Activated naive CD4-positive, alpha-beta T cell treated with anti-CD3 and anti-CD28 coated beads, Interleukin-2, amount 10 ng/mL, durations not matched to agents 7 days and 5 days (primary cell): ENCODE data around the gene KRTAP16-1.

Experiments
- CTCF ChIA-PET: fragments of 350-600 bp; sonication (Branson Sonifier 250); formaldehyde crosslinking; loops from one replicate; lab custom pipeline; 2021; ENCODE audit warnings: antibody characterized with exemption; lab: Charles Lee
- DNase-seq: peaks from one replicate; pipeline ENCODE4 v3.0.0-alpha.2; 2020
- H3K27ac Mint-ChIP-seq: one replicate; pipeline ENCODE4 v1.8.0; 2021; ENCODE audit warnings: mild to moderate bottlenecking, moderate library complexity, mixed read lengths
- H3K27me3 Mint-ChIP-seq: one replicate; pipeline ENCODE4 v1.8.0; 2021; ENCODE audit warnings: mild to moderate bottlenecking, mixed read lengths
- H3K36me3 Mint-ChIP-seq: one replicate; pipeline ENCODE4 v1.8.0; 2021; ENCODE audit warnings: mixed read lengths
- H3K4me1 Mint-ChIP-seq: one replicate; pipeline ENCODE4 v1.8.0; 2021; ENCODE audit warnings: mixed read lengths
- H3K4me3 Mint-ChIP-seq: one replicate; pipeline ENCODE4 v1.8.0; 2021; ENCODE audit warnings: mild to moderate bottlenecking, moderate library complexity, mixed read lengths
- H3K9me3 Mint-ChIP-seq: one replicate; pipeline ENCODE4 v1.8.0; 2021; ENCODE audit warnings: mixed read lengths

Gene KRTAP16-1

DNA sequence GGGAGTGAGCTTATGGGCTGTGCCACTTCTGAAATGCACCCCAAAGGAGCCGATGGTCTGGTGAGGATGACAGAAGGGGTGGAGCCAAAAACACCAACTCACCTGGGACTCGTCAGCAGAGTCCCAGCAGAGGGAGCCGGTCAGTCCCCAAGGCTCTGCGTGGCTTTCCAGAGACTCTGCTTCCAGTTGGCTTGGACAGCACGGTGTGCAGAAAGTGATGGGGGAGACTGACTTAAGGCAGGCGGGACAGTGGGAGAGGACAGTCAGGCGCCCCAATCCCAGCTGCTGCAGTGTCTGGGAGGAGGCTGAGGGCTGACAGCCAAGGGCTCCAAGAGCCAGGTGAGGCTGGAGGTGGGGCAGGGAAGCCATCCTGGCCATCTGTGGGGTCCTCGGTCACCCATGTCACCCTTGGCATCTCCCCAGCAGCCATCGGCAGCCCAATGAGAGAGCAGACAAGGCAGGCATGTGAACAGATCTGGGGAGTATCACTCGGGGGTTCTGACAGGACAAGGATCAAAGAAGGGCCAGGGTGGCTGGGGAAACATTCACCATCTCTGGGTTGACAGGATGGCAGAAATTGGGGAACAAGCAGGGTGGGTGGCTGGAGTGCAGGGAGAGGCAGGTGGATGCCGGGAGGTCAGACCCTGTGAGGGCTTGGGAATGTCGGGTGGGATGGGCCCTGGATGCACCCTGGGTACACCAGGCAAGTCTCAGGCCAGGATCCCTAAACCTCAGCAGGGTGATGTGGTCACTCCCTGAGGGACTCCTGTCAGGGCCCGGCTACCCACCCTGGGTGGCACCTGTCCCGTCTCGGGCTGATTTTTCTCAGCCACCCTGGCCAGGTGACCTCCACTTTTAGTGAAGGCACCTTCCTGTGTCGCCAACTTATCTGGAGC is 15.3 kb upstream of the KRTAP16-1 start:
- CTCF ChIA-PET, result interaction anchor here (0.6 to 1.8 kb wide), 2 partner anchors 9 to 171 kb away, joined by 3 to 5 read pairs; no protein-coding TSS in a partner anchor
- DNase-seq, result no peak
- Mint-ChIP-seq H3K4me1 (peaks cover 36% of the 10 kb centered on the region), H3K27me3 (no peaks in the 10 kb centered on the region), H3K4me3 (no peak overlapping the region), H3K36me3 (no peaks in the 10 kb centered on the region), H3K9me3 (peaks cover 7% of the 10 kb centered on the region), H3K27ac (peak overlapping the region; percentile 25)

DNA sequence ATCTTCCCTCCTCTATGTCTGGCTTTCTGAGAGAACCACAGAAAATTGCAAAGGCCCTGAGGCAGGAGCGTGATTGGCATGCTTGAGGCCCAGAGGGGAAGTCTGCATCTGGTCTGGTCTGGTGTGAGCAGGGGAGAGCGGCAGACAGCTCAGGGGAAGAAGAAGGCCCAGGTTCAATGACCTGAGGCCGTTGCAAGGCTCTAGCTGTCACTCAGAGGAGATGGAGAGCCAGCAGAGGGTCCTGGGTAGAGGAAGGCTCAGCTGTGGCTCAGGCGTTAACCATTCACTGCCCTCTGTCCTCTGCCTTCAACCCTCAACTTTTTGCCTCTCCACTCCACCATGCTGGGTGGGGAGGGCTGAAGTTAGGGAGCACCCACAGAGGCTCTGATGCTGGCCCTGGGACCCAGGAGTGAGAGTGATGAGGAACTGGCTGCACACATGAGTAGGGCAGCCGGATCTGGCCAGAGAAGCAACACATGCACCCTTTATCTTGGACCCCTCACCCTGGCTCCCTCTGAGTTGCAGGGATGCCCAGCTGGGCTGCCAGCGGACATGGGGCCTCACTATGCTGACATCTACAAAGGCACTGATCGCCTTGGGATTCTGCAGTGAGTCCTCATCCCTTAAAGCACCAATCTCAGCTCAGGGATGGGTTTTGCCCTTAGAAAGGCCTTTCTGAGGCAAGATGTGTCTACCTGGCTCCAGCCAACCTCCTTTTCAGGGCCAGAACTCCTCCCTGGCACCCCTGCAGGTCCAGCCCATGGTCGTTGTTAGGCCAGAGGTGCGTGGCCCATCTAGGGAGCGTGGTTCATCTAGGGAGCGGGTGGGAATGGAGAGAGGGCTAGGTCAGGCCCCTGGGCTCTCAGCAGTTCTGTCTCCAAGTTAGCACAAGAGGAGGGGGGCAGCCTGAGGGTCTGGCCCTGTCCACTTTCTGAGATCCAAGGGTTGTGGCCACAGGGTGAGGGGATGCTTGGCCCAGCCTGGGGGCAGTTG is 14.1 kb upstream of the KRTAP16-1 start:
- no peaks in the 10 kb centered on the region for H3K36me3 Mint-ChIP-seq
- CTCF ChIA-PET, result interaction anchor here (0.6 to 2.4 kb wide), 15 partner anchors 8 to 467 kb away, joined by 3 to 13 read pairs (median 4); partner anchors contain the start of gene KRTAP16-1
- no peak overlapping the region for H3K4me3 Mint-ChIP-seq
- H3K27me3 Mint-ChIP-seq, result no peaks in the 10 kb centered on the region
- H3K27ac Mint-ChIP-seq, result peak overlapping the region; percentile 61
- peaks cover 9% of the 10 kb centered on the region for H3K9me3 Mint-ChIP-seq
- H3K4me1 Mint-ChIP-seq, result peaks cover 34% of the 10 kb centered on the region
- no peak for DNase-seq

DNA sequence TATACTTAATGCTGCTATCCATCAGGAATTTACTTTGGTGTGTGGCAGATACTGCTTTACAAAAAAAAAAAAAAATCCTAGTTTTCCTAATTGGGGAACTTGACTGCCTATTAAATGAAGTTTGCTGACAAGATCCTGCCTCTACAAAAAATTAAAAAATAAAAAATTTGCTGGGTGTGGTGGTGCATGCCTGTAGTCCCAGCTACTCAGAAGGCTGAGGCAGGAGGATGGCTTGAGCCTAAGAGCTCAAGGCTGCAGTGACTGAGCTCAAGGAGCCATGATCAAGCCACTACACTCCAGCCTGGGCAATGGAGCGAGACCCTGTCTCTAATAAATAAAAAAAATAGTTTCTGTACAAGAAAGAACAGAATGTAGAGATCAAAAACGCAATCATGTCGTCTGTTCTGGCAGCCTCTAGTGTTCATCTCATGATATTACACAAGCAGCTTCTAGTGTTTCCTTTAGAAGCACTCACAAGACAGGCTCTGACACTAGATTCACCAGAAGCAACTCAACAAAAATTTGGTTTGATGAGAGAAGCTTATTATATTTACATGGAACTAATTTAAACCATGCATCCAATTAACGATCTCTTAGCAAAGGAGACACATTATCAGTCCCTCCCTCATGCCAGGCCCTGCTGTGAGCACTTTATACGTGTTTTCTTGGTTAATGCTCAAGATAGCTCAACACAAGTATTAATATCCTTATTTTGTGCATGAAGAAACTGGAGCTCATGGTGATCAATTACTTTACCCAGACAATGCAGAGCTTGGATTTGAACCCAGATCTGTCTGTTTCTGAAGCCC is 13.2 kb upstream of the KRTAP16-1 start:
- peaks cover 9% of the 10 kb centered on the region for H3K9me3 Mint-ChIP-seq
- peak overlapping the region; percentile 50 for H3K27ac Mint-ChIP-seq
- no peaks in the 10 kb centered on the region for H3K27me3 Mint-ChIP-seq
- peaks cover 29% of the 10 kb centered on the region for H3K4me1 Mint-ChIP-seq
- no peak overlapping the region for H3K4me3 Mint-ChIP-seq
- H3K36me3 Mint-ChIP-seq, result no peaks in the 10 kb centered on the region
- DNase-seq, result no peak
- CTCF ChIA-PET, result interaction anchor here (0.6 to 2.4 kb wide), 15 partner anchors 8 to 466 kb away, joined by 3 to 13 read pairs (median 4); partner anchors contain the start of gene KRTAP16-1

DNA sequence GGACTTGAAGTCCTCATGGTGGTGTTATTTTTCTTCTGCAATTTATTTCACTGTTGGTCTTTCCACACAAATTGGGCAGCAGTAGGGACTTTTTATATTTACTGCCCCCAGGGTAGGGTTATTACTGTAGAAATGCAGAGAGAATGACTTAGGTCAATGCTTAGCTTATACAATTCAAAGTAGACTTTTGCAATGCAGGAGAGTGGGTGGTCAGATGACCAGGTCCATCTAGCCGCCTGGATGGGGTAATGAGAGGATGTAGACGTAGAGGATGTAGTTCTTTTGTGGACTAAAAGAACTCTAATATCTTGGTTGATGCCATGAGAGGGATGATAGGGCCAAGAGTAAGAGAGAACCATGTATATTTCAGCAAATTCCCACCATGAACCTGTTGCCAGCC is 9.1 kb upstream of the KRTAP16-1 start:
- CTCF ChIA-PET, result no interaction called here
- H3K36me3 Mint-ChIP-seq, result no peaks in the 10 kb centered on the region
- H3K27me3 Mint-ChIP-seq, result peaks cover 23% of the 10 kb centered on the region
- H3K9me3 Mint-ChIP-seq, result peaks cover 9% of the 10 kb centered on the region
- DNase-seq, result no peak
- no peak overlapping the region for H3K4me3 Mint-ChIP-seq
- peaks cover 7% of the 10 kb centered on the region for H3K4me1 Mint-ChIP-seq
- H3K27ac Mint-ChIP-seq, result no peak overlapping the region

DNA sequence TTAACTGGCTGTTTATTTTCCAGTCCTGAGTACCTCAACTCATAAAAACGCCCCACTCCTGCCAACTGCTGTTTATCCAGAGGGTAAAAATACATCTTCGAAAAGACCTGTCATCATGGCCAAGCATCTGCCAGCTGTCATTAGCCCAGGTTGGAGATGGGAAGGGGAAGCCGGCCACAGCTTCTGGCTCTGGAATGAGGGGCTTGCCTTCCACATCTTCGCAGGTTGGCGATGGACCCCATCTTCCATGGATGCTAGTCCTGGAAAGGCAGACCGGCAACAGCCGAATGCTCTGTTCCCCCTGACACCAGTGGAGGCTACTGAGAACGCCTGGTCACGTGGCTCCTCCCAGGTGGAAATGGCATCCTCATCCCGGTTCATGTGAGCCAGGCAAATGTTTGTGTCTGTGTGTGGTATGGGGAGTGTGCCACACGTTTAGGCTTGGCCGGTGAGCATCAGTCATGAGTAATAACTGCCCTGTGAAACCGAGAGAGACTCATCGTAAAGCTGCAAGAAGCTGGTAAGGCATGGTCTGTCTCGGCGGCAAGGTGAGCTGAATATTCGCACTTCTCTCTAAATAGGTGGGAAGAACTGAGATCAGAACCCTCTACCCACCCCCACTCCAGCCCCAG is 6.8 kb upstream of the KRTAP16-1 start:
- H3K9me3 Mint-ChIP-seq, result peaks cover 13% of the 10 kb centered on the region
- H3K36me3 Mint-ChIP-seq, result no peaks in the 10 kb centered on the region
- H3K27me3 Mint-ChIP-seq, result peaks cover 27% of the 10 kb centered on the region
- CTCF ChIA-PET, result no interaction called here
- H3K27ac Mint-ChIP-seq, result no peak overlapping the region
- no peak overlapping the region for H3K4me3 Mint-ChIP-seq
- no peak for DNase-seq
- H3K4me1 Mint-ChIP-seq, result peaks cover 9% of the 10 kb centered on the region

DNA sequence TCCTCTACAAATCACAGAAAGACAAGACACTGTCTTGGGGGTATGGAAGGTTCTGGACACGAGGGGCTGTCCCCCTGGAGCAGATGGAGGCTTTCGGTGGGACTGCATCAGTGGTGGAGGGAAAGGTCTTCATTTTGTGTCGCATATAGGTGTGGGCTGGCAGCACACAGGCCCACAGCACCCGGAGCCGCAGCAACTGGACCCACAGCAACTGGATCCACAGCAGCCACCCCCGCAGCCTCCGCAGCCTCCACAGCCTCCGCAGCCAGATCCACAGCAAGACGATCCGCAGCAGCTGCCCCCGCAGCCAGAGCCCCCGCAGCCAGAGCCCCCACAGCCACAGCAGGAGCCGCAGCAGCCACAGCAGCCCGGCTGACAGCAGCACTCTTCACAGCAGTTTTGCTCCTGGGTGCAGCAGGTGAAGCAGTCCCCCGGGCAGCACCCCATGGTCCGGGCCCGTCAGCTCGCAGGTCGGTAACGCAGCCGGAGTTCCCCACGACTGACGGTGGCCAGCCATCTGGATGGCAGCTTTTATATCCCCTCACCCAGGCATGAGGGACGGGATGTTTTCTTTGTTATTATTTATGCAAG is 6.2 kb upstream of the KRTAP16-1 start, which contains the start of gene KRTAP17-1:
Gene KRTAP17-1, minus strand, starts transcription at position 507 of the 591 bp plus-strand sequence. Its CDS starts 60 bp downstream, at position 447.
- Mint-ChIP-seq H3K9me3 (peaks cover 13% of the 10 kb centered on the region), H3K27ac (no peak within 1 kb of the TSS), H3K4me3 (no peak within 1 kb of the TSS), H3K27me3 (peaks cover 27% of the 10 kb centered on the region), H3K36me3 (no peaks in the 10 kb centered on the region), H3K4me1 (peaks cover 16% of the 10 kb centered on the region)
- DNase-seq, result no peak
- CTCF ChIA-PET, result no interaction called here

DNA sequence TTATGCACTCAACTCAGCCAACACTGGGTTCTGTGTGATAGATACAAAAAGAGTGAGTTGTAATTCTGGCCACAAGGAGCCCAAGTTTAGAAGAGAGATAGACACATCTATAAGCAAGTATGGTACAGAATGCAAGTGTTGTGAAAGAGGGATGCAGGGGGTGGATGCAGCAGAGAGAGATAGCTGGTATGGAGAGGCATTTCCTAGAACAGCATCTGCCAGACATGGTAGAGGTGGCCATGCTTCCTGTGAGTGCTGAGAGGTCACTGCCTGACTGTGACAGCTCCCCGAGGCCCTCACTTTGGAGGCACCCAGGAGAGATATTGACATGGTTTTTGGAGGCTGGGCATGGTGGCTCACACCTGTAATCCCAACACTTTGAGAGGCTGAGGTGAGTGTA is 2.0 kb upstream of the KRTAP16-1 start:
- Mint-ChIP-seq H3K4me1 (peaks cover 50% of the 10 kb centered on the region), H3K4me3 (no peak overlapping the region), H3K27me3 (peaks cover 28% of the 10 kb centered on the region), H3K36me3 (no peaks in the 10 kb centered on the region), H3K9me3 (peaks cover 4% of the 10 kb centered on the region), H3K27ac (peak overlapping the region; percentile 54)
- DNase-seq, result no peak
- CTCF ChIA-PET, result no interaction called here

DNA sequence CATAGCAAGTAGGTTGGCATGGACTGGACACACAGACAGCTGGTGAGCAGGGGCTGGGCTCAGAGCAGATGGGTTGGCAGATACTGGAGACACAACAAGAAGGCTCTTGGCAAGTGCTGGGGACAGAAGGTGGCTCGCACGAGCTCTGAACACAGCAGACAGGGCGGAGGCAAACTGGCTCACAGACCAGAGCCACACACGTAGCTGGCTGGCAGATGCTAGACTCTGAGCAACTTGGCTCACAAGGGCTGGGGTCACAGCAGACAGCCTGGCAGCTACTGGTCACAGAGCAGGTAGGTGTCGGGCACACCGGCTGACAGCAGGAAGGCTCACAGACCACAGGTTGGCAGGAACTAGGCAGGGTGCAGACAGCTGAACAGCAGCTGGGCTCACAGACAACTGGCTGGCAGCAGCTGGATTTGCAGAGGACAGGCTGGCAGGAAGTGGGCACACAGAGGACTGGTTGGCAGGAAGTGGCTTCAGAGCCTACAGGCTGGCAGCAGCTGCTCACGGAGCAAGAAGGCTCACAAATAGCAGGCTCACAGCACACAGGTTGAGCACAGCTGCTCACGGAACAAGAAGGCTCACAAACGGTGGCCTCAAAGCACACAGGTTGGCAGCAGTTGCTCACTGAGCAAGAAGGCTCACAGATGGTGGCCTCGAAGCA is 725 bp downstream of the KRTAP16-1 start:
- Mint-ChIP-seq H3K4me1 (peaks cover 50% of the 10 kb centered on the region), H3K4me3 (peak overlapping the region; percentile 55), H3K9me3 (peaks cover 4% of the 10 kb centered on the region), H3K36me3 (no peaks in the 10 kb centered on the region), H3K27ac (peak overlapping the region; percentile 93), H3K27me3 (peaks cover 8% of the 10 kb centered on the region)
- CTCF ChIA-PET, result interaction anchor here (0.8 to 1.4 kb wide), 4 partner anchors 14 to 240 kb away, joined by 3 to 8 read pairs (median 4); no protein-coding TSS in a partner anchor
- DNase-seq, result peak; percentile 81

DNA sequence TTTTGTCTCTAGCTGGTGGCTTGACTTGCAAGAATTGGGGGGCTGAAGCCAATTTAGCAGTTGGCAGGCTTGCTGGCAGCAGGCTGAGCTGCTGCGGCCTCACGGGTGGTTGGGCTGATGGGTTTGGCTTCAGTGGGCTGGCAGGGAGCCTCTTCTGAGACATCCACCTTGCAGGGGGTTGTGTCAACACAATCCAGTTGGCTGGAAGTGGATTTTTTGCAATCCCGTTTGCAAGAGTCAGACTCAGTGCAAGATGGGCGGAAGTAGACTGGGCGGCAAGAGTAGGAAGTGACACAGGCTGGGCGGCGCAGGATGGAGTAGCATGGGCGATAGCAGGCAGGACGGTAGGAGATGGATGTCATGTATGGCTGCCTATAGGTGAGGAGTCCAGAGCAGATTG is 1.5 kb downstream of the KRTAP16-1 start:
- CTCF ChIA-PET, result no interaction called here
- Mint-ChIP-seq H3K27me3 (peaks cover 8% of the 10 kb centered on the region), H3K27ac (peak overlapping the region; percentile 93), H3K4me1 (peaks cover 50% of the 10 kb centered on the region), H3K9me3 (peaks cover 4% of the 10 kb centered on the region), H3K36me3 (no peaks in the 10 kb centered on the region), H3K4me3 (no peak overlapping the region)
- no peak for DNase-seq

DNA sequence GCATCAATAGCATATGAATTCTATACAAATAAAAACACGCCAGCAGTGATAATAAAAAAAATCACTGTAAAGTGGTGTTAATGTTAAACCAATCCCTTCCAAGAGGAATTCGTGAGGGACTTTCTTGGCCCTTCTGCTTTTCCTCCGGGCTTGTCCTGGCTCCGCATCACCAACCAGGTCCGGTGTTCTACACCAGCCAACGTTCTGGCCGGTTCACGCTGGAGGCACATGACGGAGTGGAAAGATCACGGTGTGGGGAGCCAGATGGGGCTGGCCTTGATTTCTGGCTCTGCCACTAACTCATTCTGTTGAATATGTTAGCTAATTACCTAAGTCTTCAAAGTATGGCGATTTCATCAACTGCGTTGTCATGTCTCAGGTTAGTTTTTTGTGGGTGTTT is 5.0 kb downstream of the KRTAP16-1 start:
- H3K27ac Mint-ChIP-seq, result no peak overlapping the region
- peaks cover 7% of the 10 kb centered on the region for H3K9me3 Mint-ChIP-seq
- H3K4me1 Mint-ChIP-seq, result peaks cover 28% of the 10 kb centered on the region
- H3K36me3 Mint-ChIP-seq, result no peaks in the 10 kb centered on the region
- H3K4me3 Mint-ChIP-seq, result no peak overlapping the region
- CTCF ChIA-PET, result no interaction called here
- no peak for DNase-seq
- H3K27me3 Mint-ChIP-seq, result peaks cover 4% of the 10 kb centered on the region

DNA sequence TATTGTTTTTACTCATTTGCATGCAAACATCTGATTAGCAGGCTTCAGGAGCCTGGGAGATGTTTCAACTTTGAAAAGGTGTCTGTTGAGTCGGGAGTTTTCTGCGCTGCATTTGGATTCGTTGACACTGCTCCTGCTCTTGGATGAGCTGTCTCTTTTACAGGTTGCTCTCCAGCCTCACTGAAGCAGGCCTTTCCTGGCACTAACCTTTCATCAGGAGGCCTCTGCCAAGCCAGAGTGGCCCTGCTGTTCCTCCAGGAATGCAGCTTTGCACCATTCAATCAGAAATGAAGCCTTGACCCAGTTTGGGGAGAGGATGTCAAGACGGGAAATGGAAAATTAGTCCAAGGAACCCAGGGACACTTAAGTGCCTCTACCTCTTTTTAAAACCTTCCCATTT is 6.1 kb downstream of the KRTAP16-1 start:
- no peak overlapping the region for H3K4me3 Mint-ChIP-seq
- peaks cover 17% of the 10 kb centered on the region for H3K4me1 Mint-ChIP-seq
- H3K27ac Mint-ChIP-seq, result no peak overlapping the region
- H3K27me3 Mint-ChIP-seq, result peaks cover 9% of the 10 kb centered on the region
- H3K9me3 Mint-ChIP-seq, result peaks cover 7% of the 10 kb centered on the region
- CTCF ChIA-PET, result no interaction called here
- no peaks in the 10 kb centered on the region for H3K36me3 Mint-ChIP-seq
- DNase-seq, result no peak
